GM18868 (cell line): ENCODE measurements around the gene GLIS1.

Experiments
- ATAC-seq: cut with Tn5 transposase; IDR thresholded peaks from one replicate; pipeline ENCODE4 v1.9.1; 2021; ENCODE audit warnings: mild to moderate bottlenecking, moderate library complexity; ENCODE audit not compliant: unreplicated experiment

Gene GLIS1

GRCh38 chr1:53681351-53681976 is 57.5 kb downstream of the GLIS1 start:
- ATAC-seq = no peak

DNA sequence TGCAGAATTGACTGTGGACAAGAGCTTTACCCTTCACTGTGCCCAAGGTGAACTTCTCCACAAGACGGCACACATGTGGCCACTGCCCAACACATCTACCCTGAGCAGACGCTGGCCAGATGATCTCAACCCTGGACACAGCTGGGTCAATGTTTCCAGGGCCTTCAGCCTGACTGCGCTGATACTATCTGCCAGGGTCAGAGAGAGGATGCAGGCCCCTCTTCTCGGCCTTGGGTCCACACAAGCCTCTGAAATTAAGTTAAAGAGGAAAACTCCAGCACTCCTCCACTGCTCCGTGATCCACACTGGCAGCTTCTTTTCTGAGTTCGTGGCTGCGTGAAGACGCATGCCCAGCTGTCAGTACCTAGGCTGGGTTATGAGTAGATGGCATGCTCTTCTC is 58.1 kb downstream of the GLIS1 start:
- no peak for ATAC-seq

DNA sequence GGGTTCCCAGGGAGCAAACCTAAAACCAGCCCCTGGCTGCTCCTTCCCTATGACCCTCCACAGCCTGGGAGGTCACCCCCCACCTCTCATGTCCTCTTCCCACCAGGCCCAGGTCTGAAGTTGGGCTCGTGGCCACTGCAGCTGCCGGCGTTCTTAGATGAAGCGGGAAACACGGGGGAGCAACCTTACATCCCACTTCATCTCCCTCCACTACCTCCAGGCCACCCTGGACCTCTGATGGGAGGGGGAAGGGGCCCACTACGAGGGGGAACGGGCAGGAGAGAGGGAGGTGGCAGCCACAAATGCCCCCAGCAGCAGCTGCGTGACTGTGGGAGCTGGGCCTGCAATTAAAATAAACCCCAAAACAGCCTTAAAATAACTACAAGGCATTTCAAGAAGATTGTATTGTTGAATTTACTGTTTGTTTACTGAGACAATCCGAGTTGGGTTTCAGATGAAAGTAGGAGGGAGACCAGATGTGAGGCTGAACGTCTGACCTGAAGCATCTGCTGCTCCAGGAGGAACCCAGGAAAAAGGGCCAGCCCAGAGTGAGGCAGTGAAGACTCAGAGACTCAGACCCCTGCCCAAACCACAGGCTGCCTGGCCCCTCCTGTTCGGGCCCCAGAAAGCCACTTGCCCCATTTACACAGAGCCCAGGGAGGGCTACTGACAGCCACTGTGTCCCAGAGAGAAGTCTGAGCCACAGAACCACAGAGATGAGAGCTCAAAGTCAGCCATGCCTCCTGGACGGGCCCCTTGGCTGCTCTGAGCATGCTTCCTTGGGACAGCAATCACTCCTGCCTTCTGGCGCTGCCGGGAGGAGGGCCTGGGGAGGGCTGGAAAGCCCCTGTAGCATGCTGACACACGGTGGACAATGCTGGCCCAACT is 59.8 kb downstream of the GLIS1 start:
- ATAC-seq = no peak

DNA sequence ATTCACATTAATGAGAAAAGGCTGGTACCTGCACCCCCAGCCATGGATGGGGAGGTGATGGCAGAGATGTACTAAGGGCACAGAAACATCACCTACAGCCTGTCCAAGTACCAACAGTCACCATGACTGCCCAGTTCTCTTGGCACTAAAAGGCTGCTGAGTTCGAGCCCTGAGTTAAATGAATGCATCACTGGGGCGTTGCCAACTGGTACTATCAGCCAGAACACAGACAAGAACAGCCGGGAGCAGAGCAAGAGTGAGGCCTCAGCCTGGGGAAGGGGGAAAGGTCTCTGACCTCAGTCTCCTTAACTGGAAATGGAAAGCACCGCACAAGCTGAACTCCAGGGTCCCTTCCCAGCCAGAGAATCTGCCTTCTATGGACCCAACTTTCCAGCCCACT is 60.5 kb downstream of the GLIS1 start:
- no peak for ATAC-seq

DNA sequence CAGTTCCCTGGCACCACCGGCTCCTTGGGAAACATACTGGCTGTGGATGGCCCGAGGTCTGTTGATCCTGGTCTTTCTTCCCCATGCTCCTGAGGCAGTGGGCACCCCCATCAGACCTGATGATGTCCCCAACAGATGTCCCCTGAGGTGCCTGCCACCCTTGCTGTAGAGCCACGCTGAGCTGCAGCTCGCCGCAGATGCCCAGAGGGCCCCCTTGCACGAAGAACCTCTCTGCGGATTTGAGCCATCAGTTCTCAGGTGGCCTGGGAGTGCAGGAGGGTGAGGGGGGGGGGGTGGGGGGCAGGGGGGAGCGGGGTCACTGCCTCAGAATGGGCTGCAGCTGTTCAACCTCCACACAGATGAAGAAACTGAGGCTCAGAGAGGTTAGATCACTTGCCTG is 60.9 kb downstream of the GLIS1 start:
- ATAC-seq = no peak

DNA sequence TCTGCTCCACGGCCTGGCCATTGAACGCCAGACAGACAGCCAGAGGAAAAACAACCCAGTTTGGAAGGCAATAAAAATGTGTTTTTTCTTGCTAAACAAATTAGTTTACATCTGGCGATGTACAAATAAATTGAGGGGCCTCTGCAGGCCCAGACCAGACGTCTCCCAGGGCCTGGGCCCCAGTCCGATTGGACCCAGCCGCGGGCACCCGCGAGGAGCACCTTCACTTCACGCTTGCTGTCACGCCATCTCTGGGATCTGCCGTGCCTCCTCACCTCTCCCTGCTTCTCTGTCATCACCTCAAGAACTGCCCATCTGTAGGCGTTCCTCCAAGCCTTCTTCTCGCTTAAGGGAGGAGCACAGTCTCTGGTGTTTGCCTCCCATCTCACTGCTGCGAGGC is 61.5 kb downstream of the GLIS1 start:
- ATAC-seq = no peak

DNA sequence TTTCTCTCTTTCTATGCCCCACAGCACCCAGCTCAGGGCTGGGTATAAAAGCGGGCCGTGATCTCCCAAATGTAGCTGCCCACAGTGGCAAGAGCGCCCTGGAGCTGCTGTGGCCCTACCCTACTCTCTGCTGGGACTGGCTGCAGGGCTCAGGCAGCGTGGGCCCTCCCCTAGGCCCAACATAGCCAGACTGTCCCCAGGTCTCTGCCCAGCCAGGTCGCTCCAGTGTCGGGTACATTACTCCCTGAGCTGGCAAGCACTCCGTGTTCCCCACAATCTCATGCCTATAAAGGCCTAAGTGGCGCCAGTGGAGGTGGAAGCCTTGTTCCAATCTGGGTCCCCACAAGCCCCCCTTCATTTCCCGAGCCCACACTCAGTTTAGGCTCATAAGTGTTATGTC is 66.2 kb downstream of the GLIS1 start:
- ATAC-seq = no peak

GRCh38 chr1:53672243-53672642 is 66.7 kb downstream of the GLIS1 start:
- no peak for ATAC-seq

- no peak for ATAC-seq
Measured at GRCh38 chr1:53669621-53670191, 69.3 kb downstream of the GLIS1 start.

- no peak for ATAC-seq
Measured at GRCh38 chr1:53666566-53666965, 72.4 kb downstream of the GLIS1 start.

DNA sequence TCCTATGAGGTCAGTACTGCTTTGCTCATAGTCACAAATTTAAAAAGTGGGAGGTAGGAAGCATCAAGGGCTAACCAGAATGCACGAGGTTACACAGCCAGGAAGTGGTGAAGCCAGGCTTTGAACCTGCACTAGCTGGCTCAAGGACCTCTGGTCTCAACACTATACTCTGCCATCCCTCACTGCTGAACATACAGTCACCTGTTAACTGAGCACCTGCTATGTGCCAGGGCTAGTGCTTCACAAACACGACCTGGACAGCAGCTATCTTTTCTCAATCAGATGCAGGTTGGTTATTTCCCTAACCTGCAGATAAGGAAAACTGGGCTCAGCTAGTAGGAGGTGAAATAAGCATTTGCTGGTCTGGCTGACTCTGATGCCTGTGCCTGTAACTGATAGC is 73.0 kb downstream of the GLIS1 start:
- ATAC-seq = no peak

DNA sequence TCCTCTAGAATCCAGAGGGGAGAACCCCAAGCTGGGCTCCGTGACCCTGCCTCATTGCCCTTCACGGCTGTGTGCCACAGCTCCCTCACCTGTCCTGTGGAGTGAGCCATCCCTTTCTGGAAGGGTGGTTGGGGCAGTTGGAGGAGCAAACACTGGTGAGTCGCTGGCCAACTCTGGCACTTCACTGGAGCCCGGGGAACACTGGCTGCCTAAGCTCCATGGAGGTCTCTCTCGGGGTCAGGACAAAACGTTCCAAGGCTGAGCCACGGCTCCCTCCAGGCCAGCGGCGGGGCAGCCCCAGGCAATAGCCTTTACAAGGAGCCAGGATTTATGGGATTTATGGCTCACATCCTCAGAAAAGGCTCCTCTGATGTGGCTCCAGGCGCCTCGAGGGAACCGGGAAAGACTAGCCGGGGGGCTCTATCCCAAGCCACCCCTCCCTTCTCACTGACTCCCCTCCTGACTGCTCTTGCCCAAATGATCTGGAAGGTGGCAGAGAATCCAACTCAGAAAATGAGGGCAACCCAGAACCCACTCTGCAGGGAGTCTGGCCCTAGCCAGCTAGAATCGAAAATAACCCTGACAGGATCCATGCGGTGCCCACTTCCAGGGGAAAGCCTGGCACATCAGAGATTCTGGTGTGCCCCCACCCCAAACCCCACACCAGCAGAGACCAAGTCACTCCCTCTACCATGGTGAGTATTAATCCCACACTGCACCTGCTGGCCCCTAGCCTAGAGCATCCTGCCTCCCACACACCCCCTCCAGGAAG is 75.2 kb downstream of the GLIS1 start:
- ATAC-seq = no peak

GRCh38 chr1:53662951-53663350 is 76.0 kb downstream of the GLIS1 start:
- ATAC-seq = no peak

DNA sequence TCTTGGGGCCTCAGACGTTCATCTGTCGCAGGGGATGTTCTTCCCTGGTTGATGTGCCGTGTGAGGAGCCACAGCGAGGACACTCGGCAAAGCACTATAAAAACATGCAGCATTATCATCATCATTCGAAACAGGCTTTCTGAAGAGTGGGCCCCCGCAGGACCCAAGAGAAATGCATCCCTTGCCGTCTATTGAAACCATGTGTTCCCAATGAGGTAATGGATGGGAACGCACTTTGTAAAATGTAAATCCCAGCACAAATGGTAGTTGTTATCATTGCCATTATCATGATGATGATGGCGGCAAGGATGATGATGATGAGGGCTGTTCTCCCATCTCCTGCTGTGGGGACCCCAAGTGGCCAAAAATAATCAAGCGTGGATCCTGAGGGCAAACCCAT is 76.8 kb downstream of the GLIS1 start:
- no peak for ATAC-seq

DNA sequence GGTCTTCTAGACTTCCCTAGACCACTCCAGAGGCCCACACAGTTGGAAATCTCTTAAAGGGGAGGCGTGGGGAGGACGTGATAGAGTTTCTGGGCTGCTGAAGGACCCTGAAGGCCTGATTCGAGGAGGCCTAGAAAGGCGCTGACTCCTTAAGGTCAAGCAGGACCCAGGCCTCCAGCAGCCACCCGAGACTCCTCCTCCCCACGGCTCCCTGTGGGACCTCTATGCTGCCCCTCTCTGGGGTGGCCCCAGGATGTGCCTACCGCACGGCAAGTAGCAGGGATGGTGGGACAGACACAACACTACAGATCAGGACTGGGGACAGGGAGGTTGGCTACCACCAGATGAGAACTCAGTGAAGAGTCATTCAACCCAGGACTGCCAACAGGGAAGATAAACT is 77.5 kb downstream of the GLIS1 start:
- no peak for ATAC-seq

- ATAC-seq = no peak
Measured at GRCh38 chr1:53660666-53661065, 78.3 kb downstream of the GLIS1 start.

GRCh38 chr1:53659436-53659835 is 79.5 kb downstream of the GLIS1 start:
- ATAC-seq = no peak

DNA sequence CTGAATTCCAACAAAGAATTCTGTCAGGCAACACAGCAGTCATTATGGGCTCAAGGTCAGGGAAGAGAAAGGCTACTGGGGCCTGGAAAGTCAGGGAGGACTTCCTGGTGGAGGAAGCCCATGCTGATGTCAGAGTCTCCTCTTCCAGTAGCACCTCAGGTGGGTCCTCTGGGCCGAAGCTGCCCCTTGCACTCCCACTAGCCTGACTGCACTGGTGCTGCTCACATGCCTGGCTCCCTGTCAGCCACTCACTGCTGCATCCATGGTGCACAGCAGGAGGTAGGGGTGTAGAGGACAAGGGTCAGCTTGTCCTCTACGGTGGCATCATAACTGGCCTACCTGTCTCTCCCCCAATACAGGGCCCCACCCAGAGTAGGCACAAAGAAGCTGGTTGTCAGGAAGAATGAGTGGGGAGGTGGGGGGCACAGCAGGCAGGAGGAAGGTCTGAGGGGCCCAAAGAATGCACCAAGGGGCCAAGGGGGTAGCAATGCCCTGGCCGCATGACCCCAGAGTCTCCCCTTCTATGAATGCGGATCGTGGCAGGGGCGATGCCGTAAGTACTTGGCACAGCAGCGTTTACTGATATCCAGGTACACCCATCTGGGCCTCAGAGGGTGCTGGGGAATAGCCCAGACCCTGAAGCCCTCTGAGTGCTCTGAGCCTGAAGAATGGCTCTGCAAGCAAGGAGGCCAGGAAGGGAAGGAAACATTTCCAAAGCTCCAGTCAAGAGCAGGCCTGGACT is 80.3 kb downstream of the GLIS1 start:
- no peak for ATAC-seq

DNA sequence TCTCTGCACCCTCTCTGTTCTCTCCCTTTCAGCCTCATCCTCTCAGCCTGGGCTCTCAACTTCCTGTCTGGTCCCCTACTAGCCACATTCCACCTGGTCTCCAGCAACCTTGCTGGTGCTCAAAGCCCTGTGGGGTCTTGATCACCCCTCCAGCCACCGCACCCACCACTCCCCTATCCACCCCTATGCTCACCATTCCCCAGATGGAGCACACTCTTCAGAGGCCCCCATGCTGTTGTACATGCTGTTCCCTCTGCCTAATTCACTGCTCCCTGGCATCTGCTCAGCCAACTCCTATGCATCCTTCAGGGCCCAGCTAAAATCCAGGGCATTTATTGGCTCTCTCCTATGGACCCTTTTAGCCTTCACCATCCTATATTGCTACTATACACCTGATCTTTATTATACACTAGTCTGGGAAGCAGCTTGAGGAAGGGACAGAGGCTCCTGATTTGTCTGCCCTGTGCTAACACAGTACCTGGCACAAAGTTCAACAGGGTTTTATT is 81.0 kb downstream of the GLIS1 start:
- no peak for ATAC-seq

- no peak for ATAC-seq
Measured at GRCh38 chr1:53657531-53657805, 81.5 kb downstream of the GLIS1 start.
